HepG2 (cell line): Measurements from ENCODE around the gene MSI2. TPM values are rescaled to one million over a fixed set of nuclear protein-coding genes. Genes with fewer than 3 reads are reported as not detected.

ENCODE experiments used
- ARID2 ChIP-seq: sonication (generic); formaldehyde crosslinking; IDR thresholded peaks from 2 replicates; pipeline ENCODE4 v1.8.1; 2022; ENCODE audit warnings: mild to moderate bottlenecking, missing genetic modification reagents, borderline replicate concordance
- CCDC6 ChIP-seq: sonication (generic); formaldehyde crosslinking; IDR thresholded peaks from 2 replicates; pipeline ENCODE4 v1.8.1; 2022; ENCODE audit warnings: mild to moderate bottlenecking, missing genetic modification reagents, moderate library complexity
- GFI1 ChIP-seq: sonication (generic); formaldehyde crosslinking; IDR thresholded peaks from 2 replicates; pipeline ENCODE4 v1.5.0; 2020; ENCODE audit warnings: missing genetic modification reagents, mild to moderate bottlenecking, borderline replicate concordance
- IRX3 ChIP-seq: sonication (generic); formaldehyde crosslinking; IDR thresholded peaks from 2 replicates; pipeline ENCODE4 v1.8.1; 2023; ENCODE audit warnings: mild to moderate bottlenecking, low read depth, missing genetic modification reagents, borderline replicate concordance
- MIER2 ChIP-seq: IDR thresholded peaks from 2 replicates; pipeline ENCODE4 v1.6.1; 2016; ENCODE audit warnings: missing biosample characterization, missing genetic modification reagents
- NFAT5 ChIP-seq: sonication (generic); formaldehyde crosslinking; IDR thresholded peaks from 2 replicates; pipeline ENCODE4 v1.4.0; 2020; ENCODE audit warnings: missing genetic modification reagents
- NFE2 ChIP-seq: sonication (generic); formaldehyde crosslinking; IDR thresholded peaks from 2 replicates; pipeline ENCODE4 v1.4.0; 2020; ENCODE audit warnings: missing genetic modification reagents
- PHF20 ChIP-seq: sonication (generic); formaldehyde crosslinking; IDR thresholded peaks from 2 replicates; pipeline ENCODE4 v1.5.0; 2020; ENCODE audit warnings: mild to moderate bottlenecking, missing genetic modification reagents
- RORA ChIP-seq: sonication (generic); formaldehyde crosslinking; IDR thresholded peaks from 2 replicates; pipeline ENCODE4 v1.5.0; 2020; ENCODE audit warnings: mild to moderate bottlenecking, missing genetic modification reagents, moderate library complexity
- RXRA ChIP-seq: sonication (generic); formaldehyde crosslinking; IDR thresholded peaks from 2 replicates; pipeline ENCODE4 v1.5.1; 2020; ENCODE audit warnings: missing genetic modification reagents
- SETDB1 ChIP-seq: sonication (generic); formaldehyde crosslinking; IDR thresholded peaks from 2 replicates; pipeline ENCODE4 v1.5.1; 2020; ENCODE audit warnings: missing genetic modification reagents, mild to moderate bottlenecking, borderline replicate concordance
- SIX4 ChIP-seq: sonication (generic); formaldehyde crosslinking; IDR thresholded peaks from 2 replicates; pipeline ENCODE4 v1.4.0; 2020; ENCODE audit warnings: missing genetic modification reagents
- SMARCE1 ChIP-seq: fragments of 450-650 bp; IDR thresholded peaks from 2 replicates; pipeline ENCODE4 v1.6.1; 2017; ENCODE audit warnings: borderline replicate concordance
- SOX5 ChIP-seq: IDR thresholded peaks from 2 replicates; pipeline ENCODE4 v1.6.1; 2016; ENCODE audit warnings: borderline replicate concordance
- ZBTB1 ChIP-seq: sonication (generic); formaldehyde crosslinking; IDR thresholded peaks from 2 replicates; pipeline ENCODE4 v1.4.0; 2020; ENCODE audit warnings: missing genetic modification reagents, borderline replicate concordance
- ZFP1 ChIP-seq: IDR thresholded peaks from 2 replicates; pipeline ENCODE4 v1.6.1; 2016
- ZNF570 ChIP-seq: sonication (generic); formaldehyde crosslinking; IDR thresholded peaks from 2 replicates; pipeline ENCODE4 v1.4.0; 2020; ENCODE audit warnings: mild to moderate bottlenecking, missing genetic modification reagents, borderline replicate concordance
- ZNF782 ChIP-seq: sonication (generic); formaldehyde crosslinking; IDR thresholded peaks from 2 replicates; pipeline ENCODE4 v1.4.0; 2020; ENCODE audit warnings: missing genetic modification reagents, mild to moderate bottlenecking, borderline replicate concordance
- polyA plus RNA-seq, 8 experiments: library from polyadenylated mRNA; depleted of rRNA in 3 of 8; stranded (reverse) in 7 of 8; unstranded in 1 of 8; fragments of >200 nt; fragmentation: Illumina TruSeq in 4 of 8; extraction: Trizol in 4 of 8; gene quantifications; 2 replicates each; pipeline versions ENCODE4 v1.2.1 to v1.2.3, GENCODE V29; 2011 to 2016; ENCODE audit warnings: low read depth in 4 of 8, missing spikeins in 1 of 8, mixed read lengths in 1 of 8; ENCODE audit not compliant: insufficient read depth in 1 of 8
- total RNA-seq, 5 experiments: library from RNA; depleted of rRNA; stranded (reverse); fragments of >200 nt; fragmentation: Illumina TruSeq; extraction: Trizol; gene quantifications; 2 replicates each; pipeline ENCODE4 v1.2.3, GENCODE V29; 2016; ENCODE audit warnings: low read depth in 1 of 5
- TF ChIP-seq, protein P1 (sequence below): sonication (generic); formaldehyde crosslinking; conservative IDR thresholded peaks from 2 replicates; pipeline ENCODE4 v1.8.0; 2022; ENCODE audit warnings: missing genetic modification reagents
- TF ChIP-seq, protein P2 (sequence below): sonication (generic); formaldehyde crosslinking; IDR thresholded peaks from 2 replicates; pipeline ENCODE4 v1.4.0; 2020; ENCODE audit warnings: missing genetic modification reagents
- TF ChIP-seq, protein P3 (sequence below): sonication (generic); formaldehyde crosslinking; IDR thresholded peaks from 2 replicates; pipeline ENCODE4 v1.4.0; 2020; ENCODE audit warnings: missing genetic modification reagents

Gene MSI2
- total and polyA plus RNA-seq, 2 of the 13 experiments (the other 11 are each of a cell fraction or from before 2014, with no cell fraction given) = 77.5 to 78.4 TPM

GRCh38 chr17:57577751-57578607, 321.7 kb downstream of the MSI2 start (continued):
- TF ChIP-seq NFAT5 (CRISPR knock-in tag) (no peak), ZNF570 (CRISPR knock-in tag) (no peak), GFI1 (CRISPR knock-in tag) (peak; percentile 96), SOX5 (peak; percentile 97), SETDB1 (CRISPR knock-in tag) (no peak), ZBTB1 (no peak), PHF20 (CRISPR knock-in tag) (no peak), CCDC6 (CRISPR knock-in tag) (no peak; the same call in 1 of the 2 replicates), SMARCE1 (no peak), RORA (CRISPR knock-in tag) (no peak), IRX3 (CRISPR knock-in tag) (no peak), ZNF782 (CRISPR knock-in tag) (no peak), MIER2 (CRISPR knock-in tag) (no peak; the same call in 1 of the 2 replicates), ZFP1 (CRISPR knock-in tag) (peak; percentile 85; the same call in 1 of the 2 replicates), SIX4 (peak; percentile 71), NFE2 (no peak), ARID2 (CRISPR knock-in tag) (no peak), RXRA (CRISPR knock-in tag) (peak; percentile 73; the same call in 1 of the 2 replicates)
- TF ChIP-seq, protein P1, sequence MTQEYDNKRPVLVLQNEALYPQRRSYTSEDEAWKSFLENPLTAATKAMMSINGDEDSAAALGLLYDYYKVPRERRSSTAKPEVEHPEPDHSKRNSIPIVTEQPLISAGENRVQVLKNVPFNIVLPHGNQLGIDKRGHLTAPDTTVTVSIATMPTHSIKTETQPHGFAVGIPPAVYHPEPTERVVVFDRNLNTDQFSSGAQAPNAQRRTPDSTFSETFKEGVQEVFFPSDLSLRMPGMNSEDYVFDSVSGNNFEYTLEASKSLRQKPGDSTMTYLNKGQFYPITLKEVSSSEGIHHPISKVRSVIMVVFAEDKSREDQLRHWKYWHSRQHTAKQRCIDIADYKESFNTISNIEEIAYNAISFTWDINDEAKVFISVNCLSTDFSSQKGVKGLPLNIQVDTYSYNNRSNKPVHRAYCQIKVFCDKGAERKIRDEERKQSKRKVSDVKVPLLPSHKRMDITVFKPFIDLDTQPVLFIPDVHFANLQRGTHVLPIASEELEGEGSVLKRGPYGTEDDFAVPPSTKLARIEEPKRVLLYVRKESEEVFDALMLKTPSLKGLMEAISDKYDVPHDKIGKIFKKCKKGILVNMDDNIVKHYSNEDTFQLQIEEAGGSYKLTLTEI (CRISPR knock-in tag) = no peak
- TF ChIP-seq, protein P2, sequence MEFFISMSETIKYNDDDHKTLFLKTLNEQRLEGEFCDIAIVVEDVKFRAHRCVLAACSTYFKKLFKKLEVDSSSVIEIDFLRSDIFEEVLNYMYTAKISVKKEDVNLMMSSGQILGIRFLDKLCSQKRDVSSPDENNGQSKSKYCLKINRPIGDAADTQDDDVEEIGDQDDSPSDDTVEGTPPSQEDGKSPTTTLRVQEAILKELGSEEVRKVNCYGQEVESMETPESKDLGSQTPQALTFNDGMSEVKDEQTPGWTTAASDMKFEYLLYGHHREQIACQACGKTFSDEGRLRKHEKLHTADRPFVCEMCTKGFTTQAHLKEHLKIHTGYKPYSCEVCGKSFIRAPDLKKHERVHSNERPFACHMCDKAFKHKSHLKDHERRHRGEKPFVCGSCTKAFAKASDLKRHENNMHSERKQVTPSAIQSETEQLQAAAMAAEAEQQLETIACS (CRISPR knock-in tag) = no peak
- TF ChIP-seq, protein P3, sequence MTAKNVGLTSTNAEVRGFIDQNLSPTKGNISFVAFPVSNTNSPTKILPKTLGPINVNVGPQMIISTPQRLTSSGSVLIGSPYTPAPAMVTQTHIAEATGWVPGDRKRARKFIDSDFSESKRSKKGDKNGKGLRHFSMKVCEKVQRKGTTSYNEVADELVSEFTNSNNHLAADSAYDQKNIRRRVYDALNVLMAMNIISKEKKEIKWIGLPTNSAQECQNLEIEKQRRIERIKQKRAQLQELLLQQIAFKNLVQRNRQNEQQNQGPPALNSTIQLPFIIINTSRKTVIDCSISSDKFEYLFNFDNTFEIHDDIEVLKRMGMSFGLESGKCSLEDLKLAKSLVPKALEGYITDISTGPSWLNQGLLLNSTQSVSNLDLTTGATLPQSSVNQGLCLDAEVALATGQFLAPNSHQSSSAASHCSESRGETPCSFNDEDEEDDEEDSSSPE (CRISPR knock-in tag) = peak; percentile 37
